Lower leg skin (tissue), 3 donors: ENCODE measurements around the gene COL4A2.

Experiments used
- CTCF ChIP-seq, 3 donors: fragments of 450-650 bp; IDR thresholded peaks; one replicate each; pipeline ENCODE4 v1.5.1; 2016; ENCODE audit warnings: antibody characterized with exemption in 3 of 3, mild to moderate bottlenecking in 3 of 3, moderate library complexity in 2 of 3
- POLR2A ChIP-seq, 2 donors: fragments of 450-650 bp; IDR thresholded peaks; one replicate each; pipeline ENCODE4 v1.6.1; 2016 to 2017; ENCODE audit warnings: antibody characterized with exemption in 2 of 2, mild to moderate bottlenecking in 1 of 2, moderate library complexity in 1 of 2

GRCh38 chr13:110409581-110409992 is 102.5 kb downstream of the COL4A2 start:
- TF ChIP-seq CTCF (IDR thresholded peaks at IDR 0.05) (no peak), POLR2A (IDR thresholded peaks at IDR 0.05) (no peak)
